H1 (cell line): ENCODE results near the gene TLCD5. TPM values are rescaled to one million over a fixed set of nuclear protein-coding genes. Genes with fewer than 3 reads are reported as not detected.

Source experiments
- CTCF ChIA-PET: fragments of 300-600 bp; sonication (Branson Sonifier 250); formaldehyde crosslinking; loops from one replicate; lab custom pipeline; 2021; ENCODE audit not compliant: partially characterized antibody; lab: Charles Lee
- POLR2A ChIA-PET: fragments of 300-600 bp; sonication (Branson Sonifier 250); formaldehyde crosslinking; loops from one replicate; lab custom pipeline; 2021; ENCODE audit warnings: inconsistent platforms; ENCODE audit not compliant: partially characterized antibody; lab: Charles Lee
- DNase-seq, 2 experiments: peaks; one replicate each; pipeline versions ENCODE4 v3.0.0 to v3.0.0-alpha.2; 2010 to 2022; ENCODE audit warnings: low spot score in 2 of 2, low read depth in 1 of 2, mixed read lengths in 1 of 2
- FAIRE-seq: peaks from 2 replicates; lab custom pipeline; 2011; peaks lifted over from hg19 to GRCh38; lab: Jason Lieb, UNC
- H2AFZ ChIP-seq: 2 replicates; pipeline ENCODE4 v1.8.1; 2012; ENCODE audit warnings: low read length, inconsistent platforms
- H2AK5ac ChIP-seq: 2 replicates; pipeline ENCODE4 v1.6.1; 2013; ENCODE audit warnings: low read depth, low read length
- H2BK120ac ChIP-seq: replicated peaks from 2 replicates; pipeline ENCODE3; 2013; ENCODE audit warnings: low read depth, low read length, inconsistent platforms
- H2BK12ac ChIP-seq: 2 replicates; pipeline ENCODE4 v1.6.1; 2013; ENCODE audit warnings: low read depth, low read length
- H2BK15ac ChIP-seq: 2 replicates; pipeline ENCODE4 v1.6.1; 2013; ENCODE audit warnings: low read length
- H2BK20ac ChIP-seq: 2 replicates; pipeline ENCODE4 v1.6.1; 2013; ENCODE audit warnings: low read length
- H2BK5ac ChIP-seq: 2 replicates; pipeline ENCODE4 v1.6.1; 2013; ENCODE audit warnings: low read depth, low read length
- H3K14ac ChIP-seq: 2 replicates; pipeline ENCODE4 v1.6.1; 2013; ENCODE audit warnings: inconsistent platforms; ENCODE audit not compliant: insufficient read length
- H3K18ac ChIP-seq: 2 replicates; pipeline ENCODE4 v1.6.1; 2013; ENCODE audit warnings: low read length; ENCODE audit errors: extremely low read depth
- H3K23ac ChIP-seq: 2 replicates; pipeline ENCODE4 v1.6.1; 2013; ENCODE audit warnings: inconsistent platforms; ENCODE audit not compliant: insufficient read length
- H3K23me2 ChIP-seq: 2 replicates; pipeline ENCODE4 v1.6.1; 2013; ENCODE audit warnings: low read depth, low read length
- H3K27ac ChIP-seq: 2 replicates; pipeline ENCODE4 v1.6.1; 2011; ENCODE audit warnings: low read depth, low read length, inconsistent platforms
- H3K27me3 ChIP-seq, 4 experiments: replicated peaks in 1 of 4; 1 replicate in 1 of 4; 2 replicates in 3 of 4; pipeline versions ENCODE4 v1.6.1 to v1.8.1; 2011 to 2013; ENCODE audit warnings: low read length in 3 of 4, mild to moderate bottlenecking in 3 of 4, inconsistent platforms in 2 of 4, mixed read lengths in 2 of 4, moderate library complexity in 1 of 4; ENCODE audit not compliant: control insufficient read depth in 3 of 4, insufficient read depth in 3 of 4; ENCODE audit errors: extremely low read depth in 1 of 4
- H3K36me3 ChIP-seq, 4 experiments: 2 replicates each; pipeline versions ENCODE4 v1.6.1 to v1.8.1; 2011 to 2013; ENCODE audit warnings: mild to moderate bottlenecking in 4 of 4, low read length in 3 of 4, moderate library complexity in 2 of 4, control low read depth in 1 of 4, inconsistent platforms in 1 of 4; ENCODE audit not compliant: insufficient read depth in 4 of 4, control insufficient read depth in 2 of 4
- H3K4ac ChIP-seq: replicated peaks from 2 replicates; pipeline ENCODE3; 2013; ENCODE audit warnings: low read length, low read depth, mixed read lengths, inconsistent platforms; ENCODE audit not compliant: insufficient read length
- H3K4me1 ChIP-seq, 4 experiments: replicated peaks in 1 of 4; 1 replicate in 1 of 4; 2 replicates in 3 of 4; pipeline versions ENCODE4 v1.6.1 to v1.8.1; 2011 to 2013; ENCODE audit warnings: low read length in 3 of 4, inconsistent platforms in 2 of 4, mixed read lengths in 1 of 4; ENCODE audit not compliant: insufficient read depth in 4 of 4, control insufficient read depth in 3 of 4
- H3K4me2 ChIP-seq, 2 experiments: 2 replicates each; pipeline versions ENCODE4 v1.6.1 to v1.8.1; 2011 to 2013; ENCODE audit warnings: low read depth in 2 of 2, low read length in 2 of 2, control low read depth in 1 of 2, inconsistent platforms in 1 of 2, mild to moderate bottlenecking in 1 of 2; ENCODE audit not compliant: insufficient read depth in 1 of 2
- H3K4me3 ChIP-seq, 4 experiments: fragments of 200-600, 300-600 bp in 1 of 4; sonication (generic), shearing (Covaris generic), sonication (Bioruptor Twin) in 1 of 4; 2 replicates each; pipeline versions ENCODE4 v1.5.1 to v1.8.1; 2011 to 2016; ENCODE audit warnings: low read length in 4 of 4, low read depth in 3 of 4, control low read depth in 2 of 4, inconsistent platforms in 2 of 4, mild to moderate bottlenecking in 2 of 4, mixed read lengths in 1 of 4, moderate library complexity in 1 of 4; ENCODE audit not compliant: insufficient read depth in 2 of 4; ENCODE audit errors: extremely low read depth in 1 of 4
- H3K56ac ChIP-seq: replicated peaks from 2 replicates; pipeline ENCODE3; 2013; ENCODE audit warnings: low read depth, mild to moderate bottlenecking, mixed read lengths, low read length, inconsistent platforms; ENCODE audit not compliant: insufficient read length
- H3K79me1 ChIP-seq: 2 replicates; pipeline ENCODE4 v1.6.1; 2013; ENCODE audit warnings: low read depth, low read length, control low read depth
- H3K79me2 ChIP-seq, 2 experiments: 2 replicates each; pipeline versions ENCODE4 v1.6.1 to v1.8.1; 2012 to 2013; ENCODE audit warnings: low read length in 2 of 2, mild to moderate bottlenecking in 2 of 2, inconsistent platforms in 1 of 2; ENCODE audit not compliant: insufficient read depth in 2 of 2, control insufficient read depth in 1 of 2
- H3K9ac ChIP-seq, 4 experiments: replicated peaks in 1 of 4; 1 replicate in 1 of 4; 2 replicates in 3 of 4; pipeline versions ENCODE4 v1.6.1 to v1.8.1; 2011 to 2013; ENCODE audit warnings: low read depth in 3 of 4, low read length in 3 of 4, control low read depth in 2 of 4, mild to moderate bottlenecking in 2 of 4, moderate library complexity in 2 of 4, inconsistent platforms in 1 of 4; ENCODE audit errors: extremely low read depth in 1 of 4
- H3K9me3 ChIP-seq, 2 experiments: 2 replicates each; pipeline versions ENCODE4 v1.6.1 to v1.8.1; 2012 to 2013; ENCODE audit warnings: mild to moderate bottlenecking in 2 of 2, moderate library complexity in 2 of 2, control low read depth in 1 of 2, inconsistent platforms in 1 of 2, low read depth in 1 of 2, low read length in 1 of 2, mixed read lengths in 1 of 2; ENCODE audit not compliant: insufficient read depth in 2 of 2
- H4K20me1 ChIP-seq, 2 experiments: replicated peaks in 1 of 2; 2 replicates each; pipeline versions ENCODE3 to v1.8.1; 2011 to 2013; ENCODE audit warnings: inconsistent platforms in 2 of 2, low read length in 2 of 2, mild to moderate bottlenecking in 1 of 2; ENCODE audit not compliant: insufficient read depth in 2 of 2, control insufficient read depth in 1 of 2
- H4K5ac ChIP-seq: 2 replicates; pipeline ENCODE4 v1.6.1; 2013; ENCODE audit warnings: low read length, low read depth, mixed read lengths, inconsistent platforms; ENCODE audit not compliant: insufficient read length
- H4K8ac ChIP-seq: 2 replicates; pipeline ENCODE4 v1.8.0; 2013; ENCODE audit warnings: mild to moderate bottlenecking, moderate library complexity, low read length, inconsistent platforms; ENCODE audit not compliant: insufficient read depth; ENCODE audit errors: extremely low read depth
- H4K91ac ChIP-seq: replicated peaks from 2 replicates; pipeline ENCODE3; 2013; ENCODE audit warnings: low read length, mixed read lengths, inconsistent platforms; ENCODE audit not compliant: insufficient read length
- PHF8 ChIP-seq: fragments of 200-600 bp; sonication (generic); conservative IDR thresholded peaks from 2 replicates; pipeline ENCODE4 v1.7.1; 2012; ENCODE audit warnings: low read depth, mild to moderate bottlenecking, inconsistent platforms, low read length, moderate library complexity
- SP2 ChIP-seq: IDR thresholded peaks from 2 replicates; pipeline ENCODE4 v1.6.1; 2012; ENCODE audit warnings: mild to moderate bottlenecking, low read length, inconsistent platforms
- WGBS, 2 experiments: shearing (Covaris generic) in 1 of 2; methylation state at CpG; one replicate each; pipeline versions ENCODE4 v1.1.6 to v1.1.7; 2013 to 2015; ENCODE audit warnings: low lambda C conversion rate in 2 of 2, mixed read lengths in 2 of 2, inconsistent platforms in 1 of 2, low coverage in 1 of 2, missing lambda C conversion rate in 1 of 2; ENCODE audit not compliant: insufficient replicate concordance in 2 of 2, insufficient coverage in 1 of 2, insufficient read length in 1 of 2; ENCODE audit errors: extremely low coverage in 1 of 2, missing lambda C conversion rate in 1 of 2; 5-methylcytosine and 5-hydroxymethylcytosine counted together
- polyA plus RNA-seq, 7 experiments: library from polyadenylated mRNA; depleted of rRNA in 3 of 7; stranded (reverse) in 5 of 7; unstranded in 2 of 7; fragments of >200 nt in 5 of 7; fragments of 200-250 nt in 2 of 7; gene quantifications; 1 replicate in 5 of 7; 2 replicates in 1 of 7; 4 replicates in 1 of 7; pipeline versions ENCODE4 v1.2.1 to v1.2.3, GENCODE V29; 2011 to 2013; ENCODE audit warnings: missing spikeins in 2 of 7, mixed read lengths in 2 of 7
- total RNA-seq: library from RNA; stranded (reverse); fragmentation: NEBNext Ultra II Directional; extraction: Animal tissue kit (Norgen Biotek cat#: 25700); gene quantifications from 2 replicates; pipeline ENCODE4 v1.2.1, GENCODE V29; 2021

Gene TLCD5
- total and polyA plus RNA-seq, 2 of the 8 experiments (the other 6 are each of a cell fraction or from before 2014, with no cell fraction given): 9.5 to 10.1 TPM

DNA sequence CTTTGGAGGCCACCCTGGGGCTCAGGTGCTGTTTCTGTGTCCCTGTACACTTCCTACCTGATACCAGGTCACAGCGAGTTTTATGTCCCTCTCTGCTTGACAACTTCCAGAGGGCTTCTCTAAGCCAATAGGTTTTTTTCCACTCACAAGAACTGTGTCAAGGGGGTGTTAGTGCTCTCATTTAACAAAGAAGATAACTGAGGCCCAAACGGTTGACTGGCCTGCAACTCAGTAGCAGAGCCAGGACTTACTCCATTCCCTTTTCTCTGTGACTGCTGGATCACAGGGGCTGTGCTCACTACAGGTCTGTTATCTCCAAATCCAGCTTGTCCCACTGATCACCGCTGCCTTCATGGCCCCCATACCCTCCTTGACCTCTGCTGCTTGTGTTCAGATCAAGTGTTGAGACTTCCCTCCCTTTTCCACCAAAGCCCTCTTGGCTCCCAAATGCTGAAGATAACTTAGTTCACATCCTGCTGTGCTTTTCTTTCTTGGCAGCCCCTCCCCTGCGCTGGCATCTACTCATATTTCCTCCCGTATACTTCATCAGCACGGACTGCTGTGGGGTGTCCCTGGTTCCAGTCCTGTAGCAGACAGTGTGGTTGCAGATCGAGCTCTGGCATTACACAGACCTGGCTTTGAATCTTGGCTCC, 43.8 kb upstream of the TLCD5 start:
- Histone ChIP-seq H2BK15ac (peak overlapping the region; percentile 46; the same call in 1 of the 2 replicates), H3K23ac (no peak overlapping the region)
- no peak for TF ChIP-seq PHF8
- no peak for TF ChIP-seq SP2
- TF ChIP-seq, all 59 proteins: peak for 0
- H2AFZ ChIP-seq: no peak overlapping the region
- 76% methylated on average over 7 of the region's 7 CpGs; no CpG with 5 or more reads in 1 of the 2 experiments for WGBS, 2 experiments
- no peak overlapping the region for H3K14ac ChIP-seq
- peaks cover 0 to 5% (median 0%) of the 10 kb centered on the region in 4 experiments; a peak in 3 of 7 replicates for H3K4me1 ChIP-seq
- H4K5ac ChIP-seq: no peak overlapping the region
- DNase-seq (no peak), FAIRE-seq (no peak)
- H4K20me1 ChIP-seq: no peaks in the 10 kb centered on the region
- H3K23me2 ChIP-seq: 0 out of 2 replicates have a peak, but pooled peaks cover 2% of the 10 kb centered on the region
- H3K18ac ChIP-seq: peak overlapping the region; percentile 48; the same call in 1 of the 2 replicates
- H3K4me3 ChIP-seq: no peak overlapping the region
- H3K27me3 ChIP-seq: peaks cover 0 to 2% (median 0%) of the 10 kb centered on the region in 4 experiments; a peak in 1 of 7 replicates
- H2BK120ac ChIP-seq: no peak overlapping the region
- no peak overlapping the region for H2AK5ac ChIP-seq
- no peak overlapping the region for H4K8ac ChIP-seq
- no peak overlapping the region; a peak in 1 of 4 replicates for H3K4me2 ChIP-seq
- H2BK5ac ChIP-seq: no peak overlapping the region
- no peak overlapping the region for H3K4ac ChIP-seq
- H3K79me1 ChIP-seq: no peaks in the 10 kb centered on the region
- H2BK20ac ChIP-seq: 0 out of 2 replicates have a peak overlapping the region, but pooled peaks have one; percentile 32
- H3K27ac ChIP-seq: no peak overlapping the region
- no peaks in the 10 kb centered on the region for H3K36me3 ChIP-seq
- H3K9me3 ChIP-seq: no peaks in the 10 kb centered on the region
- no peak overlapping the region for H3K9ac ChIP-seq
- H3K79me2 ChIP-seq: no peaks in the 10 kb centered on the region
- POLR2A ChIA-PET: interaction anchor here (0.7 kb wide), 1 partner anchor 128 kb away, joined by 3 read pairs; no protein-coding TSS in a partner anchor
- CTCF ChIA-PET: interaction anchor here (1.4 to 4.7 kb wide), 8 partner anchors 10 to 109 kb away, joined by 3 to 27 read pairs (median 8); no protein-coding TSS in a partner anchor
- no peak overlapping the region for H2BK12ac ChIP-seq
- no peak overlapping the region for H4K91ac ChIP-seq
- no peak overlapping the region for H3K56ac ChIP-seq
